ENCODE results near the gene TMEM95. TPM values are rescaled to one million over a fixed set of nuclear protein-coding genes. Genes with fewer than 3 reads are reported as not detected.

The TMEM95 gene
- total RNA-seq, 1 donor: not detected

DNA sequence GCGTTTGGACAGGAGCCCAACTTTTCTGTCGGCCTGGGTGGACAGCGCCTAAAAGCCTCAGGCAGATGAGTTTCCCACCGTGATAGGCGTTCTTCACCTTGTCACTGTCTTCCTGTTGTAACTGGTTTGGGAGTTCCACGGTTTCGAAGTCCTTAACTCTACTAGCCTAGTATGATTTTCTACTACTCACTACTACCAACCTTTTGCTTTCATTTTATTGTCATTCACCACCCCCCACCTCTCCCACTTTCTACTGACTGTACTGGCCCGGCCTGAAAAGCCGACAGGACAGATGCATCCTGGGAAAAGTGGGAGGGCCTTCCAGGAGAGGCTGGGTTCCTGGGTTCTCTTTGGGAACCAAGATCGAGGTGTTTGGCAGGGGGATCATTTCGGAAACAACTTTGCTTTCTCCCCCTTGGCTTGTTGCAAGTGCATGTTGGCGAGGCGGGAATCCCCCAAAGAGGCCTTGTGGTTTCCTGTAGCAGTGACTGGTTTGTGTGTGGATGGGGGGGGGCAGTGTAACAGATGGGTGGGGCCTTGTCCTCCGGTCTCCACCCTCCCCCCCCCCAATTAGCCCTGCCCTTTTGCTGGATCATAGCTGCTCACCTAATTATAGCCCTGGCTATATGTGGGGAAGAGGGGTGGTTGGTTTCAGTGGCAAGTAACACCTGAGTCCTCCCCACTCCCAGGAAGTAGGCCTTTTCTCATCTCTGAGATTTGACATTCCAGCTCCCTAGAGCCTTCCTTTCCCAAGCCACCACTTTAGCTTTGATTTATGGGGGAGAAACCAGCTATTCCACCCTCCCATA is 46.1 kb upstream of the TMEM95 start:
- H3K79me2 ChIP-seq (ENCODE audit: insufficient read depth, low read length): peaks cover 60% of the 10 kb centered on the region
- peak overlapping the region; percentile 73 for H3K4me2 ChIP-seq (ENCODE audit: insufficient read depth, low read length)
- H3K9me3 ChIP-seq (ENCODE audit: low read depth, low read length): no peaks in the 10 kb centered on the region
- peaks cover 53% of the 10 kb centered on the region for H4K20me1 ChIP-seq (ENCODE audit: insufficient read depth, low read length)
- H2AFZ ChIP-seq (ENCODE audit: low read length): no peak overlapping the region
- H3K27ac ChIP-seq (ENCODE audit: low read depth, low read length): peak overlapping the region; percentile 54
- TF ChIP-seq, protein P1, sequence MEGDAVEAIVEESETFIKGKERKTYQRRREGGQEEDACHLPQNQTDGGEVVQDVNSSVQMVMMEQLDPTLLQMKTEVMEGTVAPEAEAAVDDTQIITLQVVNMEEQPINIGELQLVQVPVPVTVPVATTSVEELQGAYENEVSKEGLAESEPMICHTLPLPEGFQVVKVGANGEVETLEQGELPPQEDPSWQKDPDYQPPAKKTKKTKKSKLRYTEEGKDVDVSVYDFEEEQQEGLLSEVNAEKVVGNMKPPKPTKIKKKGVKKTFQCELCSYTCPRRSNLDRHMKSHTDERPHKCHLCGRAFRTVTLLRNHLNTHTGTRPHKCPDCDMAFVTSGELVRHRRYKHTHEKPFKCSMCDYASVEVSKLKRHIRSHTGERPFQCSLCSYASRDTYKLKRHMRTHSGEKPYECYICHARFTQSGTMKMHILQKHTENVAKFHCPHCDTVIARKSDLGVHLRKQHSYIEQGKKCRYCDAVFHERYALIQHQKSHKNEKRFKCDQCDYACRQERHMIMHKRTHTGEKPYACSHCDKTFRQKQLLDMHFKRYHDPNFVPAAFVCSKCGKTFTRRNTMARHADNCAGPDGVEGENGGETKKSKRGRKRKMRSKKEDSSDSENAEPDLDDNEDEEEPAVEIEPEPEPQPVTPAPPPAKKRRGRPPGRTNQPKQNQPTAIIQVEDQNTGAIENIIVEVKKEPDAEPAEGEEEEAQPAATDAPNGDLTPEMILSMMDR (IDR thresholded peaks at IDR 0.05; ENCODE audit: extremely low read depth, low read depth, low read length): no peak
- peaks cover 27% of the 10 kb centered on the region for H3K4me1 ChIP-seq (ENCODE audit: insufficient read depth, low read length)
- peak; percentile 99 for DNase-seq (ENCODE audit: insufficient read length, low spot score, missing footprints)
- no peaks in the 10 kb centered on the region for H3K27me3 ChIP-seq (ENCODE audit: insufficient read depth, low read length)
- peaks cover 44% of the 10 kb centered on the region for H3K36me3 ChIP-seq (ENCODE audit: insufficient read depth, low read length)
- H3K4me3 ChIP-seq (ENCODE audit: insufficient read depth, low read length): peak overlapping the region; percentile 75

DNA sequence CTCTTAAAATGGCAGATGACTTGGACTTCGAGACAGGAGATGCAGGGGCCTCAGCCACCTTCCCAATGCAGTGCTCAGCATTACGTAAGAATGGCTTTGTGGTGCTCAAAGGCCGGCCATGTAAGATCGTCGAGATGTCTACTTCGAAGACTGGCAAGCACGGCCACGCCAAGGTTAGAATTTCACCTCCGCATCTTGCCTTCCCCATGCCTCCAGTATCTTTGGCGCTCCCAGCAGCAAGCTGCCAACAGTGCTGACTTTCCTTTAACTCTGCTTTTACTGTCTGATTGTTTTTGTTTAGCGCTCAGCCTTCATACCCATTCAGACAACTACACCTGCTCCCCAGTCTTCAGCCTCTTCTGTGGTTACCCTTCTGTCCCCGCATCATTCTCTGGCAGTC is 45.3 kb upstream of the TMEM95 start:
- Histone ChIP-seq H3K27me3 (ENCODE audit: insufficient read depth, low read length) (no peaks in the 10 kb centered on the region), H3K36me3 (ENCODE audit: insufficient read depth, low read length) (peaks cover 44% of the 10 kb centered on the region), H3K79me2 (ENCODE audit: insufficient read depth, low read length) (peaks cover 67% of the 10 kb centered on the region), H2AFZ (ENCODE audit: low read length) (no peak overlapping the region), H3K9me3 (ENCODE audit: low read depth, low read length) (no peaks in the 10 kb centered on the region), H3K4me3 (ENCODE audit: insufficient read depth, low read length) (peak overlapping the region; percentile 75), H3K4me1 (ENCODE audit: insufficient read depth, low read length) (peaks cover 35% of the 10 kb centered on the region), H4K20me1 (ENCODE audit: insufficient read depth, low read length) (peaks cover 61% of the 10 kb centered on the region), H3K4me2 (ENCODE audit: insufficient read depth, low read length) (peak overlapping the region; percentile 73), H3K27ac (ENCODE audit: low read depth, low read length) (peak overlapping the region; percentile 54)
- TF ChIP-seq, protein P1 (IDR thresholded peaks at IDR 0.05; ENCODE audit: extremely low read depth, low read depth, low read length): no peak
- peak; percentile 13 for DNase-seq (ENCODE audit: insufficient read length, low spot score, missing footprints)

DNA sequence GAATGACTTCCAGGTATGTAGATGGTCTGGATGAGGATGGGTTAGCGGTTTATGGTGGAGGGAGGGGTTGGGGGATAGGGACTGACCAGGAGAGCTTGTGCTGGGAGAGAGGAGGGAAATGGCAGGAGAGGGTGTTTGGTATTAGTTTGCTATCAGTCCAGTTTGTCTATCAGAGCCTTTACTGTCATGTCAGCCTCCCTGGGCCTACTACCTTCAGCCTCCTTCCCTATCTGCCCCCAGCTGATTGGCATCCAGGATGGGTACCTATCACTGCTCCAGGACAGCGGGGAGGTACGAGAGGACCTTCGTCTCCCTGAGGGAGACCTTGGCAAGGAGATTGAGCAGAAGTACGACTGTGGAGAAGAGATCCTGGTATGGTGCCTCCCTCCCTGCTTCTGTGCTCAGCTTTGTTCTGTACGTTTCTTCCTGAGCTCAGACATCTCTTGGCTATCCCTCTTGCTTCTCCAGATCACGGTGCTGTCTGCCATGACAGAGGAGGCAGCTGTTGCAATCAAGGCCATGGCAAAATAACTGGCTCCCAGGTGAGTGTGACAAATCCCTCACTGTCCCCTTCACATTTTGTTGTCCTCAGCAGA is 43.7 kb upstream of the TMEM95 start:
- Histone ChIP-seq H3K79me2 (ENCODE audit: insufficient read depth, low read length) (peaks cover 70% of the 10 kb centered on the region), H3K27ac (ENCODE audit: low read depth, low read length) (no peak overlapping the region), H3K36me3 (ENCODE audit: insufficient read depth, low read length) (peaks cover 49% of the 10 kb centered on the region), H3K4me2 (ENCODE audit: insufficient read depth, low read length) (no peak overlapping the region), H3K9me3 (ENCODE audit: low read depth, low read length) (no peaks in the 10 kb centered on the region), H2AFZ (ENCODE audit: low read length) (no peak overlapping the region), H3K4me3 (ENCODE audit: insufficient read depth, low read length) (no peak overlapping the region), H3K27me3 (ENCODE audit: insufficient read depth, low read length) (no peaks in the 10 kb centered on the region), H3K4me1 (ENCODE audit: insufficient read depth, low read length) (peaks cover 40% of the 10 kb centered on the region), H4K20me1 (ENCODE audit: insufficient read depth, low read length) (peaks cover 62% of the 10 kb centered on the region)
- TF ChIP-seq, protein P1 (IDR thresholded peaks at IDR 0.05; ENCODE audit: extremely low read depth, low read depth, low read length): no peak
- peak; percentile 72 for DNase-seq (ENCODE audit: insufficient read length, low spot score, missing footprints)

DNA sequence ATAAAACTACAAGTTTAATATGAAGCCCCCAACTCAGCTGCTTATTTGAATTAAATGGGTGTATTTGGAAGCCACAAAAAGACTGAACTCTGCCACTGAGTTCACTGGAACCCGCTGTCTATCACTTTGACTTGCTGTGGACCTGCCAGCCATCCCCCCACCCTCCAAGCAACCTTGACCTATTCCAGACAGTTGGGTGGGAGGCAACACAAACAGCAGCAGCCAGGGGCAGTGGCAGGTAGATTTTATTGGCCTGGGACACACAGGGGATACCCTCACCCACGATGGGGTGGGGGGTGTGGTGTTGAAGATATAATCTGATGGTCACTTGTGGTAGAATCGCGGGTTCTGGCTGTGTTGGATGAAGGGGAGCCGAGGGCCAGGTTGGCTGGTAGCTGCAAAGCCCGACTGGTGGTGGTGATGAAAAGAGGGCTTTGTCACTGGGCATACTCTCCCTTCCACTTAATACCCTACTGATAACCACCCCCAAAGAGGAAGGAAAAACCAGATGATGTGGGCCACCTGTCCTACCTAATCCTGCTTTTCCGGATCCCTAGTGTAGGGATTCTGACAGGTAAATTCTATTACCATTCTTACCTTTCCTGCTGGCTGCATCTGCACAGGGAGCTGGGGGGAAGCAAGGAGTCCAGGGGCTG is 42.4 kb upstream of the TMEM95 start:
- H3K79me2 ChIP-seq (ENCODE audit: insufficient read depth, low read length): peaks cover 69% of the 10 kb centered on the region
- H3K27ac ChIP-seq (ENCODE audit: low read depth, low read length): no peak overlapping the region
- no peak overlapping the region for H3K4me3 ChIP-seq (ENCODE audit: insufficient read depth, low read length)
- H4K20me1 ChIP-seq (ENCODE audit: insufficient read depth, low read length): peaks cover 62% of the 10 kb centered on the region
- peaks cover 58% of the 10 kb centered on the region for H3K36me3 ChIP-seq (ENCODE audit: insufficient read depth, low read length)
- H3K4me2 ChIP-seq (ENCODE audit: insufficient read depth, low read length): no peak overlapping the region
- H2AFZ ChIP-seq (ENCODE audit: low read length): no peak overlapping the region
- DNase-seq (ENCODE audit: insufficient read length, low spot score, missing footprints): peak; percentile 53
- H3K27me3 ChIP-seq (ENCODE audit: insufficient read depth, low read length): no peaks in the 10 kb centered on the region
- H3K4me1 ChIP-seq (ENCODE audit: insufficient read depth, low read length): peaks cover 40% of the 10 kb centered on the region
- no peaks in the 10 kb centered on the region for H3K9me3 ChIP-seq (ENCODE audit: low read depth, low read length)
- TF ChIP-seq, protein P1 (IDR thresholded peaks at IDR 0.05; ENCODE audit: extremely low read depth, low read depth, low read length): no peak
